SW 1271 (cell line): ENCODE results near the gene PCNX4.
"Not testable (repeated sequence)": the region's sequence is repeated elsewhere in the genome, so short reads cannot be mapped to it uniquely, and the experiment has no call there.

ENCODE experiments used
- DNase-seq, 2 experiments: peaks; one replicate each; lab custom pipeline; 2025; lab: John Stamatoyannopoulos, UW

The PCNX4 gene

GRCh38 chr14:60091550-60092525, at the start of gene PCNX4:
TSS of gene PCNX4 (plus strand) at chr14:60091923. CDS start at chr14:60107639, 15,716 bp downstream.
- DNase-seq: peak; percentile 98

GRCh38 chr14:60047976-60048375, 43.7 kb upstream of the PCNX4 start:
- not testable (repeated sequence) for DNase-seq

- DNase-seq: no peak
Observed at GRCh38 chr14:60051721-60052221, 40.0 kb upstream of the PCNX4 start.

GRCh38 chr14:60058087-60058486, 33.6 kb upstream of the PCNX4 start:
- DNase-seq: no peak

GRCh38 chr14:60061371-60061770, 30.4 kb upstream of the PCNX4 start:
- peak in 1 of 2 experiments; percentile 10 for DNase-seq

- peak in 1 of 2 experiments; percentile 48 for DNase-seq
Observed at GRCh38 chr14:60064491-60065072, 27.1 kb upstream of the PCNX4 start.

GRCh38 chr14:60067882-60068281, 23.8 kb upstream of the PCNX4 start:
- no peak for DNase-seq

GRCh38 chr14:60079723-60080122, 12.0 kb upstream of the PCNX4 start:
- DNase-seq: no peak

GRCh38 chr14:60085085-60085484, 6.6 kb upstream of the PCNX4 start:
- no peak for DNase-seq

GRCh38 chr14:60085693-60086092, 6.0 kb upstream of the PCNX4 start:
- no peak for DNase-seq

GRCh38 chr14:60087668-60088067, 4.1 kb upstream of the PCNX4 start:
- no peak for DNase-seq

GRCh38 chr14:60089221-60089620, 2.5 kb upstream of the PCNX4 start:
- DNase-seq: no peak

GRCh38 chr14:60090864-60091519, 731 bp upstream of the PCNX4 start:
- peak in 1 of 2 experiments; percentile 50 for DNase-seq

- DNase-seq: peak in 1 of 2 experiments; percentile 50
Observed at GRCh38 chr14:60092526-60092920, 800 bp downstream of the PCNX4 start.

- DNase-seq: no peak
Observed at GRCh38 chr14:60093080-60093479, 1.4 kb downstream of the PCNX4 start.

- DNase-seq: peak in 1 of 2 experiments; percentile 35
Observed at GRCh38 chr14:60093606-60094005, 1.9 kb downstream of the PCNX4 start.

GRCh38 chr14:60094306-60094897, 2.7 kb downstream of the PCNX4 start:
- DNase-seq: peak; percentile 67 to 91

- no peak for DNase-seq
Observed at GRCh38 chr14:60095231-60095630, 3.5 kb downstream of the PCNX4 start.

GRCh38 chr14:60095781-60096450, 4.2 kb downstream of the PCNX4 start:
- peak in 1 of 2 experiments; percentile 34 for DNase-seq

GRCh38 chr14:60097974-60098373, 6.3 kb downstream of the PCNX4 start:
- no peak for DNase-seq

GRCh38 chr14:60099855-60100254, 8.1 kb downstream of the PCNX4 start:
- not testable (repeated sequence) for DNase-seq
